Immature natural killer cell (primary cell): ENCODE results near the gene ETV3. TPM values are rescaled to one million over a fixed set of nuclear protein-coding genes. Genes with fewer than 3 reads are reported as not detected.

Experiments
- DNase-seq, 3 donors: peaks; one replicate each; pipeline ENCODE4 v3.0.0; 2022; ENCODE audit warnings: mixed read lengths in 1 of 3
- H3K27ac Mint-ChIP-seq, 6 donors: one replicate each; pipeline ENCODE4 v1.8.0; 2020; ENCODE audit warnings: mixed read lengths in 6 of 6, mild to moderate bottlenecking in 5 of 6, inconsistent platforms in 4 of 6, moderate library complexity in 3 of 6
- H3K27me3 Mint-ChIP-seq, 3 donors: one replicate each; pipeline ENCODE4 v1.8.0; 2020 to 2021; ENCODE audit warnings: low read depth in 3 of 3, mild to moderate bottlenecking in 3 of 3, mixed read lengths in 3 of 3, moderate library complexity in 3 of 3, inconsistent platforms in 1 of 3
- H3K36me3 Mint-ChIP-seq, 3 donors: one replicate each; pipeline ENCODE4 v1.8.0; 2020; ENCODE audit warnings: mixed read lengths in 3 of 3, inconsistent platforms in 2 of 3, mild to moderate bottlenecking in 2 of 3
- H3K4me1 Mint-ChIP-seq, 2 donors: one replicate each; pipeline ENCODE4 v1.8.0; 2020; ENCODE audit warnings: inconsistent platforms in 2 of 2, mild to moderate bottlenecking in 2 of 2, mixed read lengths in 2 of 2, moderate library complexity in 1 of 2
- H3K4me3 Mint-ChIP-seq, 5 donors: one replicate each; pipeline ENCODE4 v1.8.0; 2020; ENCODE audit warnings: mild to moderate bottlenecking in 5 of 5, mixed read lengths in 5 of 5, inconsistent platforms in 3 of 5, moderate library complexity in 3 of 5
- H3K9me3 Mint-ChIP-seq, 6 donors: one replicate each; pipeline ENCODE4 v1.8.0; 2020; ENCODE audit warnings: mild to moderate bottlenecking in 6 of 6, mixed read lengths in 6 of 6, inconsistent platforms in 4 of 6, moderate library complexity in 3 of 6
- polyA plus RNA-seq, 3 donors: library from polyadenylated mRNA; unstranded; fragments of 300-500 nt; fragmentation: Illumina TruSeq; gene quantifications; one replicate each; pipeline ENCODE4 v1.2.3, GENCODE V29; 2021

The ETV3 gene
- polyA plus RNA-seq, 3 donors from 2014 or later = 6.6 to 22.0 (median 20.5) TPM

- Mint-ChIP-seq H3K4me3 (no peak overlapping the region), H3K27ac (peak overlapping the region in 3 of 6 donors; percentile 46 to 79 (median 67)), H3K9me3 (no peaks in the 10 kb centered on the region), H3K27me3 (peaks cover 2 to 3% (median 3%) of the 10 kb centered on the region in 3 donors), H3K36me3 (peaks cover 4 to 24% (median 12%) of the 10 kb centered on the region in 3 donors), H3K4me1 (peaks cover 17 to 29% of the 10 kb centered on the region in 2 donors)
- DNase-seq = no peak
These were observed 18.7 kb downstream of the ETV3 start for GRCh38 chr1:157119448-157119847.

DNA sequence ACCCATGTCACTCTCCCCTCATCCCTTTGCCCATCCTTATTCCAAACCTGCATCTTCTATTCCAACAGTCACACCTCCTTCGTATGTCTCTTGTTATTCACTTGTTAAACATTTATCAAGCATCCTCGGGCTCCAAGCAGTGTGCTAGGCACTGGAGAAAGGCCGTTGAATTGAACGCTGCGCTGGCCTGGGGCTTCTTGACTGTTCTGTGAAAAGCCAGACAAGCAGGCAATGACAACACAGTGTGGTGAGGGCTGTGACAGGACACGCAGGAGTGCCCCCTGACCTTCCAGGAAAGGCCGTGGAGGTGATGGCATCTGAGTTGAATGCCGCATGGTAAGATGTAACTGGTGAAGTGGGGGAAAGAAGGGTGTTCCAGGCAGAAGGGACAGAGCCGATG is 19.2 kb downstream of the ETV3 start:
- peaks cover 4 to 19% (median 12%) of the 10 kb centered on the region in 3 donors for H3K36me3 Mint-ChIP-seq
- H3K27me3 Mint-ChIP-seq = peaks cover 2 to 3% (median 3%) of the 10 kb centered on the region in 3 donors
- H3K9me3 Mint-ChIP-seq = no peaks in the 10 kb centered on the region
- no peak overlapping the region for H3K4me3 Mint-ChIP-seq
- peak overlapping the region in 3 of 6 donors; percentile 42 to 47 (median 46) for H3K27ac Mint-ChIP-seq
- H3K4me1 Mint-ChIP-seq = peaks cover 12 to 25% of the 10 kb centered on the region in 2 donors
- no peak for DNase-seq

DNA sequence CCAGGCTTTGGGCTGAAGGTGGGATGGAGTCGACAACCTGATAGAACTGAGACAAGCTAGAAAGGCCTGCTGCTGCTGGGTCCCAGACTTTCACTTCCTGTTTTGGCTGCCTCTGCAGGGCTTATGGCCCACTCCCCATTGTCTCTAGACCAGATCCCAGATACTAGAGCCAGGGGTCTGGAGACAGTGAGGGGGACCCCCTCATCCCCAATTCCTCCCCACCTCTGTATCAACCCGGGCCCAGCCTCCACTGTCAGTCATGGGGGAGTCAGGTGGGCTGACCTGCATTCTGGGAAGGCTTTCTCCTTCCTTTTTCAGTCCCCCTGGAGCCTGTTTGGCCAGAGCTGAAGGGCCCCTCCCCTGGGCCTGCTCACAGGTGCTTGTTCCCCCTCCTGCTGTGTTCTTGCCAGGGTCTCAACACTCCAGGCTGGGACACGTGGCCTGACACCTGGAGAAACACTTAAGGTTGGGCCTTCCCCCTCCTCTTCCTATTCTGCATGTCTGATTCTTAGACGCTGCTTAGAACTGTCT is 20.6 kb downstream of the ETV3 start:
- Mint-ChIP-seq H3K27me3 (peaks cover 2 to 3% (median 2%) of the 10 kb centered on the region in 3 donors), H3K36me3 (peaks cover 0 to 7% (median 3%) of the 10 kb centered on the region in 3 donors), H3K9me3 (no peaks in the 10 kb centered on the region), H3K27ac (peak overlapping the region in 1 of 6 donors; percentile 6), H3K4me3 (no peak overlapping the region), H3K4me1 (peaks cover 2 to 11% of the 10 kb centered on the region in 2 donors)
- DNase-seq = no peak

DNA sequence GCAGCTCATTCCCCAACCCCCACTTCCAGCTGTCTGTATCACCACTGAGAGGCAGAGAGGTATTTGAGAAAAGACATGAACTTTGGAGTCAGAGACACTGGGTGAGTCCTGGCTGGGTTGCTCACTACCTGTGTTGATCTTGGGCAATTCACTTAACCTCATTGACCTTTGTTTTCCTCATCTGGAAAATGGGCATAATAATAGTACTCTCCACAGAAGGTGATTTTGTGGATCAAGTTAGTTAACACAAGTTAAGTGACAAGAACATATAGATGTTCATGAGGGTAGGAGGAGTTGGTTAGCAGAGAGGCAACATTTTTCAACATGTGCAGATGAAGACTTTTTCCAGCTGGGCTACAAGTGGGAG is 21.5 kb downstream of the ETV3 start:
- DNase-seq = no peak
- no peak overlapping the region for H3K4me3 Mint-ChIP-seq
- H3K36me3 Mint-ChIP-seq = peaks cover 0 to 4% (median 3%) of the 10 kb centered on the region in 3 donors
- H3K4me1 Mint-ChIP-seq = peaks cover 0 to 6% of the 10 kb centered on the region in 2 donors
- peak overlapping the region in 2 of 6 donors; percentile 41 to 65 for H3K27ac Mint-ChIP-seq
- peaks cover 2 to 3% (median 3%) of the 10 kb centered on the region in 3 donors for H3K27me3 Mint-ChIP-seq
- H3K9me3 Mint-ChIP-seq = no peaks in the 10 kb centered on the region

DNA sequence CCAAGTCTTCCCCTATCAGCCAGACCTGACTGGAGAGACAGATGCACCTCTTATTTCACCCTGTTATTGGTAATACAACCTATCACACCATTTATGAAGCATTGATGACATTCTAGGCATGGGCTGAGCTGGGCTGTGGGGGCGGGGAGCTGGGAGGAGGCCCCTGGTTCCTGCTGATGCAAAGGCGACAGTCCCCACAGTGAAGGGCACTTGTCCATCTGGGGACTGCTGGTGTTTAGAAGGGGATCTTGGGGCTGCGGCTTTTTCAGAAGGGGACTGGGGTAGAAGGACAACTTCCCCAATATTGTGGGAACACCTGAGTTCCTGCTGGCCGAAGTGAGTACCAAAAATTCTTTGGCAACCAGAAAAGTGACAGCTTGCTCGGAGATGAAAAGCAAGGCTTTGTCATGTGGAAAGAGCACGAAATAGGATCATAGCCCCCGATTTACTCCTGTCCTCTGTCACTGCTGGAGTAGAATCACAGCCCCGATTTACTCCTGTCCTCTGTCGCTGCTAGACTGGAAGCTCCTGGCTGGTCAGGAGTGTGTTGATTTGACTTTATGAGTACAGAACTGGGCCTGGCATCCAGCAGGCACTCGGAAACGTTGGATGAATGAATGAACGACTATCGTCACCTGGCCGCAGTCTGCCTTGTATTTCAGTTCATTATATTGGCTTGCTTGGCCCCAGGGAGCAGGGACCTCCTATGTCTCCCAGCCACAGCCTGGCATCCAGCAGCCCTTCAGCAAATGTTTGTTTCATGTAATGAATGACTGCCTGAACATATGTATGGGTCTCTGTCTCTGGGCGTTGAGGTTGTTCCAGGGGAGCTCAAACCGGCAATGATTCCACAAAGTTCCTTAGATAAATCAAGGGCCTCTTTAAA is 22.1 kb downstream of the ETV3 start:
- peaks cover 2 to 3% (median 3%) of the 10 kb centered on the region in 3 donors for H3K27me3 Mint-ChIP-seq
- peaks cover 0 to 3% (median 0%) of the 10 kb centered on the region in 3 donors for H3K36me3 Mint-ChIP-seq
- H3K4me1 Mint-ChIP-seq = no peaks in the 10 kb centered on the region
- peak overlapping the region in 2 of 6 donors; percentile 41 to 65 for H3K27ac Mint-ChIP-seq
- no peak for DNase-seq
- no peaks in the 10 kb centered on the region for H3K9me3 Mint-ChIP-seq
- H3K4me3 Mint-ChIP-seq = no peak overlapping the region

DNA sequence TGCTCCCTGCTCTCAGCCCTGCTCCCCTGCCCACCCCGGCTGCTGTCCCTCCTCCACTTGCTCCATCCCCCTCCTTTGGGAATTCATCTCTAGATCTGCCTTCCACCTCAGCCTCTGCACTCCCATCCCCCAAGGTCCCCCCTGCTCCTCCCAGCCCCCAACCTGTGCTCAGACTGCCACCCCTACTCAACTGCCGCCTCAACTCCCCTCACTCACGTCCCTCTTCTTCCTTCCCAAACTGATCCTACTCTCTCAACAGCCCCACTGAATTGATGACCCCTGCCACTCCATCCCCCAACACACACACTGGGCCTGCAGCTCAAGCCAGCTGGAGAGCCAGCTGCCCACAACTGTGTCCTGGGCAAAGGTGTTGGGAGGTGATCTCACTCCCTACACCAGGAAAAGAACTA is 22.8 kb downstream of the ETV3 start:
- peaks cover 2 to 3% (median 3%) of the 10 kb centered on the region in 3 donors for H3K27me3 Mint-ChIP-seq
- no peak for DNase-seq
- peaks cover 0 to 3% (median 0%) of the 10 kb centered on the region in 3 donors for H3K36me3 Mint-ChIP-seq
- no peaks in the 10 kb centered on the region for H3K9me3 Mint-ChIP-seq
- H3K4me1 Mint-ChIP-seq = no peaks in the 10 kb centered on the region
- H3K27ac Mint-ChIP-seq = no peak overlapping the region
- H3K4me3 Mint-ChIP-seq = no peak overlapping the region

DNA sequence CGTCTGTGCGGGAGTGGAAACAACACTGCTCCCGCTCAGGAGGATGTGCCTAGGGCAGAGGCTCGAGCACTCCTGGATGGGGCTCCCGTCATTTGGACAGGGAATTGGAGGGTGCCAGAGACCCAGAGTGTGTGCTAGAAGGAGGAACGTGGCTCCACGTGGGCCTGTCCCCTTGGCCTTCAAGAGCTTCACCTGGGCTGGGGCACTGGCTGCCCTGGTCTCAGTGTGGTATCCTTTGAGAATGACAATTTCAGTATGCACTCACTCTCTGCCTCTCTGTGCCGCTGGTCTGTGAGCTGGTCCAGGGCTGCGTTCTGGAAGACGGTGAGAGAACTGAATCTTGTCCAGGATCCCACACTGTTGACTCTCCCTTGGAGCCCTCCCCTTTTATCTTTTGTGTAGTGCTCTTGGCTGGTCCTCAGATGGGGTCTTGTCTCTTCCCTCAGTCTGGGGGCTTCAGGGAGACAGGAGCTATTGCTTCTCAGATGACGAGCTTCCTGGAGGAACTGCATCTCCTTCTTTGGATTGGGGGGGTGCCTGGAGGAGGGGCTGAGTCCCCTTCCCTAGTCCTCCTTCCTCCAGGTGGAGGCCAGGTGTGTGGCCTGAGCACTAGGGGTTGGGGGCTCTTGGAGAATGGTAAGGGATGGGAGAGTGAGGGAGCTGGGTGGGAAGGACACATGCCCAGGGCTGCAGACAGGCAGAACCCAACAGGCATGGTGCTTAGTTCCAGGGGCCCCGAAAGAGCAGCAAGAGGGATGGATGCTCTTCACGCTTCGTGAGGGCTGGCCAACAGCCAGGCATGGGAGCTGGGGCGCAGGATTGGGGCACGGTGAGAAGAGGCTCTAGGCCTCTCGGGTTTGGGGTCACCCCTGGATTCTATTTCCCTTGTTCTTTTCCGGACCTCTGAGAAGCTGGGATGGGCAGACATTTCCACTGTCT is 23.7 kb downstream of the ETV3 start:
- Mint-ChIP-seq H3K27me3 (peaks cover 2 to 3% (median 3%) of the 10 kb centered on the region in 3 donors), H3K4me1 (no peaks in the 10 kb centered on the region)

GRCh38 chr1:157113631-157114030 is 24.6 kb downstream of the ETV3 start:
- no peak for DNase-seq

More for the DNA sequence above, 23.7 kb downstream of the ETV3 start:
- peaks cover 0 to 3% (median 0%) of the 10 kb centered on the region in 3 donors for H3K36me3 Mint-ChIP-seq
- no peak overlapping the region for H3K27ac Mint-ChIP-seq
- H3K9me3 Mint-ChIP-seq = no peaks in the 10 kb centered on the region
- no peak for DNase-seq
- H3K4me3 Mint-ChIP-seq = no peak overlapping the region

GRCh38 chr1:157113106-157113505 is 25.1 kb downstream of the ETV3 start:
- Mint-ChIP-seq H3K36me3 (no peaks in the 10 kb centered on the region), H3K27me3 (peaks cover 1 to 10% (median 3%) of the 10 kb centered on the region in 3 donors), H3K4me1 (no peaks in the 10 kb centered on the region), H3K9me3 (no peaks in the 10 kb centered on the region), H3K27ac (no peak overlapping the region), H3K4me3 (no peak overlapping the region)
- DNase-seq = no peak

More at GRCh38 chr1:157113631-157114030, 24.6 kb downstream of the ETV3 start:
- H3K9me3 Mint-ChIP-seq = no peaks in the 10 kb centered on the region
- no peaks in the 10 kb centered on the region for H3K4me1 Mint-ChIP-seq
- peaks cover 2 to 7% (median 3%) of the 10 kb centered on the region in 3 donors for H3K27me3 Mint-ChIP-seq
- no peaks in the 10 kb centered on the region for H3K36me3 Mint-ChIP-seq
- no peak overlapping the region for H3K27ac Mint-ChIP-seq
- no peak overlapping the region for H3K4me3 Mint-ChIP-seq

DNA sequence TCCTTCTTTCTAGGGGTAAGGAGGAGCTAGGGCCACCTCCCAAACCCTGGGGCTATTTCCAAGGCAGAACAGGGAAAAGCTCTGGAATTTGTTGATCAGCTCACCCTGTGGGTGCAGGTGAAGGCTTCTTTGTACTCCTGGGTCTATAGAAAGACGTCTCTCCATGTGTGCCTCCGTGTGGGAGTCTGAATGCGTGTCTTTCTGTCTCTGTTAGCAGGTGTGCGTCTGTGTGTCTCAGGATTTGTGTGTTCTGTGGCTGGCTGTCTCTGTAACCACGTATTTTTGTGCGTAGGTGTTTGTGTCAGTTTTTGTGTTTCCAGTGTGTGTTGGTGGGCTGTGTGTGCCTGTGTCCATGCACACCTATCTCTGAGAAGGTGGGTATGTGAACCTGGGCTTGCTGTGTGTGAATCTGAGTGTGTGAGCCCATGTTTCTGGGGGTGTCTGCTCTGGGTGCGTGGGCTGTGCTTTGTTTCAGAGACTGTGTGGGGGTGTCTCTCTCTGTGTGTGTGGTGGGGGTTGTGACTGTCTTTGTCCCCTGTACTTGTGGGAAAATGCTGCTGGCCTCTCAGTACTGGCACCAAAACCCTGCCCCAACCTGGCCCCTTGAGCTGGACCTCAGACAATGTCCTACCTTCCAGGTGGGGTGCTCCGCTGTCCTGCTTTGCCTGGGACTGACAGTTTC is 25.9 kb downstream of the ETV3 start:
- peaks cover 1 to 13% (median 3%) of the 10 kb centered on the region in 3 donors for H3K27me3 Mint-ChIP-seq
- no peaks in the 10 kb centered on the region for H3K4me1 Mint-ChIP-seq
- no peaks in the 10 kb centered on the region for H3K36me3 Mint-ChIP-seq
- no peak overlapping the region for H3K4me3 Mint-ChIP-seq
- peak overlapping the region in 1 of 6 donors; percentile 4 for H3K27ac Mint-ChIP-seq
- no peaks in the 10 kb centered on the region for H3K9me3 Mint-ChIP-seq
- DNase-seq = no peak

DNA sequence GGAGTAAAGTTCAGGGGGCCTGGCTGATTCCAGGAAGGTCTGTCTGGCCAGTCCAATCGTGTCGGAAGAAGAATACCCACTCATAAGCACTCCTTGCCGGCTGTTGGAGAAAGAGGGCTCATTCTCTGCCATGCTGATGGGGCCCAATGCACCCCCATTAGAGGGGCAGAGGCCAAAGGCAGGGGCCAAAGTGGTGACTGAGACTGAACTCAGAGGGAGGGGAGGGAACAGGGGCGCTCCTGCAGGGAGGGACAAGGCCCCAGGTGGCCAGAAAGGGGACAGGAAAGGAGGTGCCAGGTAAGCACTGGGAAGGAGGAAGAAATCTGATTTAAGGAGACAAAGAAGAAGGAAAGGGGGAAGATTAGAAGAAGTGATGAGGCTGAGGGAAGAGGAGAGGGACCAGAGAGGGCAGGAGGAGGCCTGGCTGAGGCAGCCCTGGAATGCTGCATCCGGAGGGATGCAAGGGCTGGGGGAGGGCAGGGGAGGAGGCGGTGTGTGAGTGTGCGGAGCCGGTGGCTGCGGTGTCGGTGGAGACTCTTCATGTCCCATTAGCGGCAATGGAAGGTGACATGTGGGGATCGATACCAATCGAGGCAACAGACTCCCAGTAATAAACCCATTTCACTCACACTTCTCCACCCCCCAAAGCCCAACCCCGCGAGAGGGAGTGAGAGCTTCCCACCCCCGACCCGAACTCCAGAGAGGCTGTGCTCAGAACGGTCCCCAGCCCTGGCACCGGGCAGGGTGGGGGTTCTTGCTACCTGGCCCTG is 26.6 kb downstream of the ETV3 start:
- H3K9me3 Mint-ChIP-seq = no peaks in the 10 kb centered on the region
- no peaks in the 10 kb centered on the region for H3K4me1 Mint-ChIP-seq
- no peaks in the 10 kb centered on the region for H3K36me3 Mint-ChIP-seq
- peaks cover 1 to 13% (median 3%) of the 10 kb centered on the region in 3 donors for H3K27me3 Mint-ChIP-seq
- H3K4me3 Mint-ChIP-seq = no peak overlapping the region
- no peak overlapping the region for H3K27ac Mint-ChIP-seq
- no peak for DNase-seq

DNA sequence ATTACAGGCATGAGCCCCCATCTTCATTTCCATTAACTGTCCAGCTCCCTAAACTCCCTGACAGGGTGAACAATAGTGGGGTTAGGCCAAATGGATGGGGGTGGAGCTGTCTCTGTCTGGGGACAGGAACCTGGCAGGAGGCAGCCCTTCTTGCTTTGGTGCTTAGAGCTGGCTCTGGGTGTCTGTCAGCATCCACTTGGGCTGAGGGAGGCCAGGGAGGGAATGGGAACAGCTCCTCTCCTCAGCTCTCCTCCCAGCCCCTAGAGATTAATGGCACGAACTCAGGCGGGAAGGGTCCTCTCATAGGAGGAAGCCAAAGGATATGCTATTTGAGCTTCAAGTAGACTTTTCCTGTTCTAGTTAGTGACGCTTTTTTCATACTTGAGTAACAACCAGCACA is 27.5 kb downstream of the ETV3 start:
- no peak overlapping the region for H3K27ac Mint-ChIP-seq
- no peaks in the 10 kb centered on the region for H3K9me3 Mint-ChIP-seq
- no peak overlapping the region for H3K4me3 Mint-ChIP-seq
- no peaks in the 10 kb centered on the region for H3K4me1 Mint-ChIP-seq
- H3K27me3 Mint-ChIP-seq = peaks cover 1 to 13% (median 4%) of the 10 kb centered on the region in 3 donors
- no peaks in the 10 kb centered on the region for H3K36me3 Mint-ChIP-seq
- DNase-seq = no peak
